Measurements from ENCODE around the gene SLC35A3.

Gene SLC35A3

DNA sequence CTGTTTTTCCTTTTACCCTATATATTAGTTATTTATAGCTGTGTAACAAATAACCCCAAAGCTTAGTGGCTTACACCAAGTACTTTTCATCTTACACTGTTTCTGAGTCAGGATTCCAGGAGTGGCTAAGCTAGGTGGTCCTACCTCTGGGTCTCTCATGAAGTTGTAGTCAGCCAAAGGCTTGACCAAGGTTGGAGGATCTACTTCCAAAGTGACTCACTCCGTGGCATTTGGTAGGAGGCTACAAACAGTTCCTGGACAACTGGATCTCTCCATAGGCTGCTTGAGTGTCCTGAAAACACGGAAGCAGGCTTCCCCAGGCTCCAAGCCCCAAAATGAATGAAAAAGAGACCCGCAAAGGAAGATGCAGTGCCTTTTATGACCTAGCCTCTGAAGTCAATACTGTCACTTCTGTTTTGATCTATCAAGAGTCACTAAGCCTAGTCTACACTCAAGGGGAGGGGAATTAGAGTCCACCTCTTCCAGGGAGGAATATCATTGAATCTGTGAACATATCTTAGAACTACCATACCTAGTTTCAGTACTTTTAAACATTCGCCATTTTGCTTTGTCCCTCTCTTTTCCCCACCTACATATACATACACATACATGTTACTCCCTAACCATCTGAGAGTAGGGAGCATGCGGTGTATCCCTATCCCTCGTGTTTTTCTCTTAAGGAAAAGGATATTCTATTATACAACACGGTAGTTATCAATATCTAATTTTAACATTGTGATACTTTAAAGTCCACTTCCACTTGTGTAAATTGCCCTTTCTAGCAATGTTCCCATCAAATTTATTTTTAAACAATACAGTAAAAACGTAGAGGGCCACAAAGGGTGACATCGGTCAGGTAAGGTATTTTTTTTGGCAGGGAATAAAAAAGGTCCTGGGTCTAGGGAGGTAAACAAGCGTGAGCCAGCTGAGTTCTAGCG, 67.2 kb downstream of the SLC35A3 start:
- Histone ChIP-seq H3K27ac (peak overlapping the region; percentile 94), H3K27me3 (no peaks in the 10 kb centered on the region), H3K9me3 (no peaks in the 10 kb centered on the region), H3K4me3 (ENCODE audit: low read depth in 1 of 2, low read length in 1 of 2) (peak overlapping the region; percentile 78 to 83), H3K36me3 (no peaks in the 10 kb centered on the region), H3K4me1 (ENCODE audit: control insufficient read depth in 1 of 2, insufficient read depth in 1 of 2, low read depth in 1 of 2, low read length in 1 of 2) (peaks cover 22 to 34% of the 10 kb centered on the region in 2 experiments)
- TF ChIP-seq, protein P1, sequence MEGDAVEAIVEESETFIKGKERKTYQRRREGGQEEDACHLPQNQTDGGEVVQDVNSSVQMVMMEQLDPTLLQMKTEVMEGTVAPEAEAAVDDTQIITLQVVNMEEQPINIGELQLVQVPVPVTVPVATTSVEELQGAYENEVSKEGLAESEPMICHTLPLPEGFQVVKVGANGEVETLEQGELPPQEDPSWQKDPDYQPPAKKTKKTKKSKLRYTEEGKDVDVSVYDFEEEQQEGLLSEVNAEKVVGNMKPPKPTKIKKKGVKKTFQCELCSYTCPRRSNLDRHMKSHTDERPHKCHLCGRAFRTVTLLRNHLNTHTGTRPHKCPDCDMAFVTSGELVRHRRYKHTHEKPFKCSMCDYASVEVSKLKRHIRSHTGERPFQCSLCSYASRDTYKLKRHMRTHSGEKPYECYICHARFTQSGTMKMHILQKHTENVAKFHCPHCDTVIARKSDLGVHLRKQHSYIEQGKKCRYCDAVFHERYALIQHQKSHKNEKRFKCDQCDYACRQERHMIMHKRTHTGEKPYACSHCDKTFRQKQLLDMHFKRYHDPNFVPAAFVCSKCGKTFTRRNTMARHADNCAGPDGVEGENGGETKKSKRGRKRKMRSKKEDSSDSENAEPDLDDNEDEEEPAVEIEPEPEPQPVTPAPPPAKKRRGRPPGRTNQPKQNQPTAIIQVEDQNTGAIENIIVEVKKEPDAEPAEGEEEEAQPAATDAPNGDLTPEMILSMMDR (IDR thresholded peaks at IDR 0.05): no peak

DNA sequence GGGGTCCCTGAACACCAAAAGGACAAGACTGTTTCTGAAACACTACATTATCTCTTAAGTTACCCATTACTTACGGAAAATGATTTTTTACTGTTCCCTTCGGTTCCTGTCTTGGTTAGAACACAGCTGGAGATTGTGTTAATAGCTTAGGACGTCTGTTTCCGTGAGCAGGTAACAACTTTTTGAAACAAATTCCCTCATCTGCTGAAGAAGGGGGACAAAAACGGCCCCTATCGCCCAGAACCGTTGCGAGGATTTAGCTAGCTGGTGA, 67.8 kb downstream of the SLC35A3 start:
- H3K9me3 ChIP-seq: no peaks in the 10 kb centered on the region
- peak overlapping the region; percentile 94 for H3K27ac ChIP-seq
- TF ChIP-seq, protein P1 (IDR thresholded peaks at IDR 0.05): no peak
- no peaks in the 10 kb centered on the region for H3K27me3 ChIP-seq
- H3K36me3 ChIP-seq: no peaks in the 10 kb centered on the region
- H3K4me1 ChIP-seq (ENCODE audit: control insufficient read depth in 1 of 2, insufficient read depth in 1 of 2, low read depth in 1 of 2, low read length in 1 of 2): peaks cover 22 to 34% of the 10 kb centered on the region in 2 experiments
- peak overlapping the region; percentile 78 to 83 for H3K4me3 ChIP-seq (ENCODE audit: low read depth in 1 of 2, low read length in 1 of 2)

DNA sequence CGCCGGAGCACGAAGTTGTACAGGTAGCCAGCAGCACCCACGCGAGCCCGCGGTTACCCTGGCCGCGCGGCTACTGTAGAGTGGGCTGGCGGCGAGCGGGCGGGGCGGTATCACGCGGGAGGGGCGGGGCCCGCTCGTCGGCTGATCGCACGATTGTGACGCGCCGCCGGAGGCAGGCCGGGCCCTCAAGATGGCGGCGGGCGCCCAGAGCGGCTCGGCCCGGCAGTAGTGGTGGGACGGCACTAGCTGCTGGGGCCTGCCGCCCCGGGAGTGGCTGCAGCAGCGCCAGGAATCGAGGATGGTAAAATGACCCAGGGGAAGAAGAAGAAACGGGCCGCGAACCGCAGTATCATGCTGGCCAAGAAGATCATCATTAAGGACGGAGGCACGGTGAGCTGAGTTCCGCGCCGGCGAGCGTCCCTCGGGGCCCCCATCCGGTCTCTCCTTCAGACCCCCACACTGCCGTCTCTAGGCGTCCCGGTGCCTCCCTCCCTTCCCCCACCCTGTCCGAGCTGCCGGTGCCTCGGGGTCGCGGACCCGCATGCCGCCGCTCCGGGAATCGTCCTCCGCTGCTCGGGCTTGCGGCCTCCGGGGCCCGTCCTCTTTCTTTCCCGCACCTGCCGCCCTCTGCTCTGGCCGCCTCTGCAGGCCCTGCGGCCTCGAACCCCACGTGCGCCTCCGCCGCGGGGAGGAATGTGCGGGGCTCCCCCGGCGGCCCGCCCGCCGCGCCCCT, 68.3 kb downstream of the SLC35A3 start:
- TF ChIP-seq, protein P1 (IDR thresholded peaks at IDR 0.05): no peak
- Histone ChIP-seq H3K9me3 (no peaks in the 10 kb centered on the region), H3K36me3 (no peaks in the 10 kb centered on the region), H3K4me3 (ENCODE audit: low read depth in 1 of 2, low read length in 1 of 2) (peak overlapping the region; percentile 78 to 83), H3K27ac (peak overlapping the region; percentile 94), H3K27me3 (no peaks in the 10 kb centered on the region), H3K4me1 (ENCODE audit: control insufficient read depth in 1 of 2, insufficient read depth in 1 of 2, low read depth in 1 of 2, low read length in 1 of 2) (peaks cover 22 to 34% of the 10 kb centered on the region in 2 experiments)

DNA sequence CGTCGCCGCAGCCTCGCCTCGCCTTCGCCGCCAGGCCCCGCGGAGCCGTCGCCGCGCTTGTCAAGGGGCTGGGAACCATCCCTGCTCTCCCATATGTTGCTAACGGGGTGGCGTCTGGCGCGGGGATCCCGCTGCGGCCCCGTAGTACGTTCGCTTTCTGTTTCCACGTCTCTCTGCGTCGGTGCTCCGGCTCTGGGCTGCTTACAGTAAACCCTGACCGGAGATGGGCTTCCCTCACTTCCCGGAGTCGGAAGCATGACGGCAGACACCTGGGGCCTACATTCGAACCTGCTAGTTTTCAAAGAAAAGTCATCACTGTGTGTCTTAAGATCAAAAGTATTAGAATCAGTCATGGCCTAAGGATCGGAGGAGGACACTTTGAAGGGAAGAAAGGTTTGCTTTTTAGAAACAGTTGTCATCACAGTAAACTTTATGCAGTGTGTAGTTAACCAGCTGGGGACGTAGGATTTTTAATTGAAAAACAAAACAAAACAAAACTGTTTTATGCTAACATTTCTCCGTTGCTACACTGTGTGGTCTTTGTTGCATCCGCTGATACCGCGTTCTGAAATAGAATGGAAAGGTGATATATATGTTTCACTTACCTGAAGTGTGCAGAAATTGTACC, 69.0 kb downstream of the SLC35A3 start:
- Histone ChIP-seq H3K27me3 (no peaks in the 10 kb centered on the region), H3K4me1 (ENCODE audit: control insufficient read depth in 1 of 2, insufficient read depth in 1 of 2, low read depth in 1 of 2, low read length in 1 of 2) (peaks cover 22 to 34% of the 10 kb centered on the region in 2 experiments), H3K9me3 (no peaks in the 10 kb centered on the region), H3K36me3 (no peaks in the 10 kb centered on the region), H3K27ac (peak overlapping the region; percentile 94), H3K4me3 (ENCODE audit: low read depth in 1 of 2, low read length in 1 of 2) (peak overlapping the region; percentile 78 to 83)
- TF ChIP-seq, protein P1 (IDR thresholded peaks at IDR 0.05): no peak

DNA sequence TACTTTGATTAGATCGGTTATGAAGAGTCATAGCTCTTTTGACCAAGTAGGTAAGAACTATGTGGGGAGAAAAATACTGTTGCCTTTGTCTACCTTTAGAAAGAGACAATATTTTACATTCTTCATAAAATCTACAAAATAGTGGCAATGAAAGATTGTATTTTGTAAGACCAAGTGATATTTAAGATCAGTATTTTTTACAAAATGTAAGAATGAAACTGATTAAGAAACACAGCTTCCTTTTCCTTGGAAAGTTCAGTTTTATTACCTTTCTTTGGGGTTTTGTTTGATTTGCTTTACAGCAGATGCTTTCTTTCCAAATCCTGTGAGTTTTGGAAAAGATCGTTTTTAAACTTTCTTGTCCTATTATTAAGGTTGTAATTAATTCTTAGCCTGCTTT, 69.8 kb downstream of the SLC35A3 start:
- H3K27me3 ChIP-seq: no peaks in the 10 kb centered on the region
- H3K9me3 ChIP-seq: no peaks in the 10 kb centered on the region
- H3K36me3 ChIP-seq: no peaks in the 10 kb centered on the region
- H3K4me1 ChIP-seq (ENCODE audit: control insufficient read depth in 1 of 2, insufficient read depth in 1 of 2, low read depth in 1 of 2, low read length in 1 of 2): peaks cover 22 to 34% of the 10 kb centered on the region in 2 experiments
- H3K27ac ChIP-seq: peak overlapping the region; percentile 94
- TF ChIP-seq, protein P1 (IDR thresholded peaks at IDR 0.05): no peak
- peak overlapping the region; percentile 78 to 83 for H3K4me3 ChIP-seq (ENCODE audit: low read depth in 1 of 2, low read length in 1 of 2)
